Measurements from ENCODE around the gene GSTM3.

GRCh38 chr1:109722908-109723691 lies 17.7 kb downstream of the GSTM3 start:
- no peak for TF ChIP-seq CTCF (IDR thresholded peaks at IDR 0.05; ENCODE audit: low read depth, low read length, poor library complexity, severe bottlenecking)
- TF ChIP-seq EZH2phosphoT487 (IDR thresholded peaks at IDR 0.05; ENCODE audit: borderline replicate concordance, low read length) = no peak

Measured in DOHH2 (cell line).